NCI-H2107 treated with DMSO at 0.1 percent for 48 hours (cell line): ENCODE results near the gene SNAI1.

Source experiments
- DNase-seq: peaks from one replicate; lab custom pipeline; 2025; ENCODE audit not compliant: unreplicated experiment; lab: John Stamatoyannopoulos, UW

SNAI1 gene

GRCh38 chr20:50012282-50013263 lies 29.8 kb downstream of the SNAI1 start:
- no peak for DNase-seq

GRCh38 chr20:50013976-50014375 lies 31.2 kb downstream of the SNAI1 start:
- no peak for DNase-seq

DNA sequence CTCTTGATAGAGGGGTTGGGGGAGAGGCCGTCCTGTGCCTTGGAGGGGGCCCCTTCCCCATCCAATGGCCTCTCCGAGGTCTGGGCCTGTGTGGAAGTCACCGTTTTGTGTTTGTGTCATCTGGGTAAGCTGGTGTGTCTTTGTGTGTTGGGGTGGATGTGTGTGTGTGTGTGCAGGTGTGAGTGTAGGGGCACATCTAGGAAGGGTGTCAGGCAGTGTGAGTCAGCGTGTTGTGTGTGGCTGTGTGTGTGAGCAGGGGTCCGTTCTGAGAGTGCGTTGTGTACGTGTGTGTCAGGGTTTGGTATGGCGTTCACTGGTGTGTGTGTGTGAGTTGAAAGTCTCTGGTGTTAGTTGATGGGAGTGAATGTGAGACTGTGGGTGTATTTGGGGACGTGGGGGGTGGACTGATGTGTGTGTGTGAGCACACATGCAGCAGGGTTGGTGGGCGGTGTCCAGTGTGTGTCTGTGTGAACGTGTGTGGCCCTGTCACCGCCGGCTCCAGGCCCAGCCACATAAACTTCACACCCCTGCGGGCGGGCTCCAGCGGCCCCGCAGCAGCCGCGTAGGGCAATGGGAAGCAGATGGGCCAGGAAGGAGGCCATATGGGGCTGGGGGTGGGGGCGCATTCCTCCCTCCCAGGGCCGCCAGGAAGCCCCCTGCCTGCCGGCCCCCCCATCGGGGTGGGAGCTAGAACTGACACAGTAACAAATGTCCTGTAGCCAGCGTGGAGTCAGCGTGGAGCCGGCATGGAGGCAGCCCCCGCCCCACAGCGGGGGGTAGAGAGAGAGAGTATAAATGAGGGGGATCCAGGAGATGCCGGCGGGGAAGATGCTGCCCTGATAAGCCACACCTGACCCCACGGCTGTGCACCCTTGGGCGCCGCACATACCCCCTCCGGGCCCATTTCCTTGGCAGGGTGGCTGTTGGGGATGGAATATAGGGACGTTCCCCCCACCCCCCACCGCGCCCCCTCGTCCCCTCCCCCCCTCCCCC lies 32.1 kb downstream of the SNAI1 start:
- no peak for DNase-seq

DNA sequence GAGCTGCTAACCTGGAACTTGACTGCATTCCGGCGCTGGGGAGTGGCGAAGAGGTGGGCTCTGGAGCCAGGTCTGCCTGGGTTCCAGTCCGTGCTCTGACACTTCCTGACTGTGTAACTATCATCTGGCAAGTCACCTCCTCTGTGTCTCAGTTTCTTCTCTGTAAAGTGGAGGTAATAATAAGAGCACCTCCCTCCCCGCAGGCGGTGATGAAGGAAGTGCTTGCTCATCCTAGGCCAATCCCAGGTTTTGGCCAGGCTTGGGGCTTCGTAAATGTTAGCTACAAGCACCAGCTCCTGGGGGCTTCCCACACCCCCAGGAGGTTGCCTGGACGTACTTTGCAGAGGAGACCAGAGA lies 32.8 kb downstream of the SNAI1 start:
- no peak for DNase-seq

- no peak for DNase-seq
These were observed 33.4 kb downstream of the SNAI1 start for GRCh38 chr20:50015993-50016770.

DNA sequence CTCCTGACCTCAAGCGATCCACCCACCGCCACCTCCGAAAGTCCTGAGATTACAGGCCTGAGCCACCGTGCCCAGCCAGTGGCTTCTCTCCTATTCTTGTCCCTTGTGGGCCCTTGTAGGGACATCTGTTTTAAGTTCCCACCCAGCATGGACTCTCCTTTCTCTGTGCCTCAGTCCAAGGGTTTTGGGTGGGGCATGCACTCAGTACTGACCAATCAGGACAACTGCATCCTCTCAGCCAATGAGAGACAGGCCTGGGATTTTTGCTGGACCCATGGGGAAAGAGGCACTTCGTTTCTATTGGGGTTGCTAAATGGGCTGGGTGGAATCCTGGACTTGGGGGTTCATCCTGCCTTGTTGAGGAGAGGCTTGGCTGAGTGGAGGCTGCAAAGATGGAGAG lies 34.4 kb downstream of the SNAI1 start:
- DNase-seq, result no peak

- DNase-seq, result no peak
These were observed 34.9 kb downstream of the SNAI1 start for GRCh38 chr20:50017576-50018248.

DNA sequence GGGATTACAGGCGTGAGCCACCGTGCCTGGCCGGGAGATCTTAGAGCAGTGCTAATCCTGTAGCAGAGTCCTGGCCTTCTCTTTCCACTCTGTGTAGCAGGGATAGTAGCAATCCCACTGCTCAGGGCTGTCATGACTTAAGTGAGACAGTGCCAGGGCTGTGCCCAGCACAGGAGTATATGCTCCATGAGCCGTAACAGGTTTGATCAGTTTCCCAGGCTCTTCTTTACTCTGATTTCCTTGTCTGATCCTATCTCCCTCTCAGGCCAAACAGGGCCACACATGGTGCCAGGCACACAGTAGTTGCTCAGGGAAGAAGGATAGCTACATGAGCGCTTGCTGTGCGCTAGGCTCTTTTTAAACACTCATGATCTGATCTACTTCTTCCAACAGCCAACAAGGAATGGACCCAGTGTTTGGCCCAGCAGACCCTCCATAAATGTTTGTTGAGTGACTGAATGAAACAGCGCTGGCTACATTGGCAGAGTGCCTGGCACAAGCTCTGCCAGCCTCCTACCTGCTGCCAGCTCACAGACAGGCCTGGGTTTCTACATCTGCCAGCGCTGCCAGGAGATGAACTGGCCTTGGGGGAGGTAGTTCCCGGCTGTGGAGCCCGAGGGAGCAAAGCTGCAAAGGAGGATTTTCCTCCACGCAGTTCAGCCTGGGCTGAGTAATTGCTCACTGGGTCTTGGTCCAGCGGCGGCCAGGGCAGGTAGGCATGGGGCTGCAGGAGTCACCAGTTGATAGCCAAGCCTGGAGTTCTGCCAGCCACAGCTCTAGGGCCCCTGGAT lies 36.9 kb downstream of the SNAI1 start:
- DNase-seq, result no peak

DNA sequence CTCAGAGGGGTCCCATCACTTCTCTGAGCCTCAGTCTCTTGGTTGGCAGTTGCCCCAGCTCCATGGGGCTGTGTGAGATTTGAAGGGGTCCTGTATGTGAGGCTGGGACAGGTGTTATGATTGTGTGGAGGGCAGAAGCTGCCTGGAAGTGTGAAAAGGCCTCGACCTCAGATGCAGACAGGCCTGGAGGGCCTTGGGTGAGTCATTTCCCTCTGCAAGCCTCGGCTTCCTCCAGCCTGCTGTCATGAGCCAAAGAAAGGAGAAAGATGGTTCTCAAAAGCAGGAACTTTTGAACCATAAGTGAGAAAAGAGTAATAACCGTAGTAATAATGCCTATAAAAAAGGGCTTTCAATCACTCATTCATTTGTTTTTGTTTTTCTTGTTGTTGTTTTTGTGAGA lies 37.5 kb downstream of the SNAI1 start:
- DNase-seq, result no peak

DNA sequence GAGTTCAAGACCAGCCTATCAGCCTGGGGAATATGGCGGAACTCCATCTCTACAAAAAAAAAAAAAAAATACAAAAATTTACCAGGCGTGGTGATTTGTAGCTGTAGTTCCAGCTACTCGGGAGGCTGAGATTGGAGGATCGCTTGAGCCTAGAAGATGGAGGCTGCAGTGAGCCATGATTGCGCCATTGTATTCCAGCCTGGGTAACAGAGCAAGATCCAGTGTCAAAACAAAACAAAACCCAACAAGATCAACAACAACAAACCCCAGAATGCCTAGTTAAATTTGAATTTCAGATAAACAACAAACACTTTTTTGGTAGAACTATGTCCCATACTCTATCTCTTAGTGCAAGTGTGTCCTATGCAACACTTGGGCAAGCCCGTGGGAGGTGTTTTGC lies 39.9 kb downstream of the SNAI1 start:
- DNase-seq, result no peak

DNA sequence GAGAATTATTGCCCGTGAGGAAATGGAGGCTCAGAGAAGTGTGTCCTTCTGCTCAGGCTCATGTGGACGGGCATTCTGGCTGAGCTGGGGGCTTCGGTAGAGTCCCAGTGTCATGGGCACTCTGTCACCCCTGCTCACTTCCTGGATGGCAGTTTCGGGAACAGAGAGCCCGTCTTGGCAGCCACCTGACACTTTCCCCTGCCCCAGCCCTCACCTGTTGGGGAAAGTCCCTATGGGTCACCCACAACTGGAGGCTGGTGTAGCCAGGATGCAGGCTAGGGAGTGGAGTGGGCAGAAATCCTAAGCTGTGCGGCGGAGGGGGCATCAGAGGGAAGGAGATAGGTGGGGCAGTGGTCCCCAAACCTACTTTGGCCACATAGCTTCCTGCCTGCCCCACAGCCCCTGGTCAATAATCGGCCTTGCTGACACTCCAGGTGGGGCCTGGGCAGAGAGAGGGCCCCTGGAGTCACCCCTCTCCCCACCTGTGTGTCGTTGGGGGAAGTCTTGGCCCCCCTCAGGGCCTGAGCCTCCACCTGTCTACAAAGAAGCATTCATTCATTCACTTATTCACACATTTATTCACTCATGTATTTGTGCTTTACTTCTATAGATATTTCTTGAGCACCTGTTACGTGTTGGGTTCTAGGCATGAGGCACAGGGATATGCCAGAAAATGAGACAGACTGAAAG lies 40.5 kb downstream of the SNAI1 start:
- DNase-seq, result no peak

GRCh38 chr20:50026746-50027575 lies 44.2 kb downstream of the SNAI1 start:
- no peak for DNase-seq

GRCh38 chr20:50027611-50028105 lies 44.9 kb downstream of the SNAI1 start:
- DNase-seq, result no peak

- no peak for DNase-seq
These were observed 46.4 kb downstream of the SNAI1 start for GRCh38 chr20:50029083-50029696.

GRCh38 chr20:50029697-50030461 lies 47.1 kb downstream of the SNAI1 start:
- DNase-seq, result no peak

GRCh38 chr20:50032955-50033666 lies 50.3 kb downstream of the SNAI1 start:
- DNase-seq, result no peak
